NCI-H187 (cell line): Measurements from ENCODE around the gene GNL3.
"Not testable (repeated sequence)": the region's sequence is repeated elsewhere in the genome, so short reads cannot be mapped to it uniquely, and the experiment has no call there.

Experiments
- DNase-seq, 2 experiments: peaks; one replicate each; lab custom pipeline; 2025; lab: John Stamatoyannopoulos, UW

Gene GNL3, protein sequence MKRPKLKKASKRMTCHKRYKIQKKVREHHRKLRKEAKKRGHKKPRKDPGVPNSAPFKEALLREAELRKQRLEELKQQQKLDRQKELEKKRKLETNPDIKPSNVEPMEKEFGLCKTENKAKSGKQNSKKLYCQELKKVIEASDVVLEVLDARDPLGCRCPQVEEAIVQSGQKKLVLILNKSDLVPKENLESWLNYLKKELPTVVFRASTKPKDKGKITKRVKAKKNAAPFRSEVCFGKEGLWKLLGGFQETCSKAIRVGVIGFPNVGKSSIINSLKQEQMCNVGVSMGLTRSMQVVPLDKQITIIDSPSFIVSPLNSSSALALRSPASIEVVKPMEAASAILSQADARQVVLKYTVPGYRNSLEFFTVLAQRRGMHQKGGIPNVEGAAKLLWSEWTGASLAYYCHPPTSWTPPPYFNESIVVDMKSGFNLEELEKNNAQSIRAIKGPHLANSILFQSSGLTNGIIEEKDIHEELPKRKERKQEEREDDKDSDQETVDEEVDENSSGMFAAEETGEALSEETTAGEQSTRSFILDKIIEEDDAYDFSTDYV

DNA sequence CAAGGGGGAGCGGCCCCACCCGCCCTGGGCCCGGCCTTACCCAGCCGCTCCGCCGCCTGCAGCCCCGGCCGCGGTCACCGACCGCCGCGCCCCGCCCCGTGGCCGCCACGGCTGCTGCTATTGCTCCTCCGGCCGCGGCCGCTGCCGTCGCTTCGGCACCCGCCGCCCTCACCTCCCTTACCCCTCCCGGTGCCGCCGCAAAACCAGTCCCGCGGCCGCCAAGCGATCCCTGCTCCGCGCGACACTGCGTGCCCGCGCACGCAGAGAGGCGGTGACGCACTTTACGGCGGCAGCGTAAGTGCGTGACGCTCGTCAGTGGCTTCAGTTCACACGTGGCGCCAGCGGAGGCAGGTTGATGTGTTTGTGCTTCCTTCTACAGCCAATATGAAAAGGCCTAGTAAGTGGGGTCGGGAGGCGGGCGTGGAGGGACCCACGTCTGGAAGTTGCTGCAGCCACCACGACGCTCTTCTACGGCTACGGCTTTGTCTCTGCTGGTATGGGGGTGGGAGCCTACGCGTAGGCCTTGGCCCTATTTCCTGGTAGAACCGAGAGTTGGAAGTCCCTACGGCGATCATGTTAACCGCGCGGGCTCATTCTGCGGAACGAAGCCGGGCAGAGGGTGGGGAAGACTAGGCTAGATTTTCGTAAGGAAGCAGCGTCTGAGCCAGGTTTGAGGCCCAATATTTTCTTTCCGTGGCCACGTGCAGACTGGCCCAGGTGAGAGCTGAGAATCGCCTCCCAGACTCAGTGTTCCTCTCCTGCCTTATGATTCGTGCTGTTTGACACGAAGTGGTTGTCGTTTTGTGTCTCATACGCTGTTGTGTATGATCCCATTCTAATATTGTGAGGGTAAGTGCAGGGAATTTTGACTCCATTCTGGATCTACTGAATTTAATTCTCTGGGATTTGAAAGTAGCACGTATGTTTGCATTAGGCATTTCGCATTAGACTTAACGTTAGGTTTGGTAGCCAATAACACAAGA lies at the start of gene GNL3, which contains the start of gene PBRM1:
GNL3 (plus strand) TSS at position 324 of the 983 bp plus-strand sequence; CDS start at position 385, 61 bp downstream.
PBRM1 (minus strand) TSS at position 205 of the 983 bp plus-strand sequence.
- peak; percentile 48 to 56 for DNase-seq

DNA sequence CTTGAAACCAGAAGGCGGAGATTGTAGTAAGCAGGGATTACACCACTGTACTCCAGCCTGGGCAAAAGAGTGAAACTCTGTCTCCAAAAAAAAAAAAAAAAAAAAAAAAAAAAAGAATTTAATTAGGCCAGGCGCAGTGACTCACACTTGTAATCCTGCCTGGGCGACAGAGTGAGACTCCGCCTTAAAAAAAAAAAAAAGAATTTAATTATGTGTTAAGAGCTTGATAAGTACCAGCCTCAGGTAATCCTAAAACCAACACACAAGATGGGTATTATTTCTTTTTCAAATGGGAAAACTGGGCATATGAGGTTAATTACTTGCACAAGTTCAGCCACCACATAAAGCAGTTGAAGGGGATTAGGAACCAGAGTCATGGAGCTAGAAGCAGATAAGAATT lies 49.2 kb upstream of the GNL3 start:
- no peak for DNase-seq

DNA sequence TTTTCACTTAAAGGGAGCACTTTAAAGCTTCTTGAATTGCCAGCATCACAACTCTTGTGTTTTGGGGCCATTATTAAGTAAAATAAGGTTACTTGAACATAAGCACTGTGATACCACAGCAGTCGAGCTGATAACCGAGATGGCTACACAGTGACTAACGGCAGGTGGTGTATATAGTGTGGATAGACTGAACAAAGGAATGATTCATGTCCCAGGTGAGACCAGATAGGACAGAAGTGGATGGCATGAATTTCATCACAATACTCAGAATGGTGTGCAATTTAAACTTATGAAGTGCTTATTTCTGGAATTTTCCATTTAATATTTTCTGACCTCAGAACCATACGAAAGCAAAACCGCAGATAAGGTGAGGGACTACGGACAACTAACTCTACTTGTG lies 40.3 kb upstream of the GNL3 start:
- no peak for DNase-seq

DNA sequence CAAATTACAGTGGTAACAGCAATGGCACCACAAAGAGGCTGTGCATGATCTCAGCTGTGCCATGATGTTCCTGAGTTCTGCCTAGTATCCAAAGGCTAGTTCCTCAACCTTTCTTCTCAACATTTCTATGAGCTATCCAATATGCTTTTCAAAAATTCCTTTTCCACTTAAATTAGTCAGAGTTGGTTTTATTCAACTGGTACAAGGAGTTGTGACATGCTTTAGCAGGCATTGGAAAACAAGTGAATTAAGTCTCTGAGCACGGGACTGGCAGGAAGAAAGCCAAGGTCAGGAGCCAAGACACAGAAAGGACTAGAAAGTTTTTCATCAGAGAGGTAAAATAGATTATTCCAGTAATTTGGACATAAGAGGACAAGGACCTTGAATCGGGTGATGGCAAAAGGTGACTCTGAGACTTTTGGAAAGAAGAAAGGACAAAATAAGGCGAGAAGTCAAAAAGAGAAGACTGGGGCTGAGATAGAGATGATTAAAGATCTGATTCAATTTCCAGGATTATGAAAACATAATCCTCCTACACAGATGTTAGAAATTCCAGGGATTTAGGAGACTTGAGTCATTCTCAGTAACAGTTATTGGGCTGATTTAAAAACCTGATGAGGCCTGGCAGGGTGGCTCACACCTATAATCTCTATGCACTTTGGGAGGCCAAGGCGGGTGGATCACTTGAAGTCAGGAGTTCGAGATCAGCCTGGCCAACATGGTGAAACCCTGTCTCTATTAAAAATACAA lies 36.2 kb upstream of the GNL3 start:
- DNase-seq: no peak

DNA sequence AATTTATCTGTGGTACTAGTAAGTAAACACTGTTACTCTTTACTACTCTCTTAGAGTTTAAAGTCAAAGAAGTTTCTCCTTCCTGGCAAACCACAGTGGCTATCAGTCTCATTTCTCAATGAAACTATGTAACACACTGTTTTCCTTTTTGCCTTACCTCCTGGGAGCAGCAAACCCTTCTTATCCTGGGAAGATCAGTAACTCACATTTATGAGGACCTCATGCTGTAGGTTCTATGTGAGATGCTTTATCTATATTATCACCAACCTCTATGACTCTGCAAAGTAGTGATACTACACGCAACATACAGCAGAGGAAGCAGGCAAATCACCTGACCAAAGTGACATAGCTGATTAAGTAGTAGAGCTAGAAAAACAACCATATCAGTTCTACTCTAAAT lies 35.4 kb upstream of the GNL3 start:
- no peak for DNase-seq

DNA sequence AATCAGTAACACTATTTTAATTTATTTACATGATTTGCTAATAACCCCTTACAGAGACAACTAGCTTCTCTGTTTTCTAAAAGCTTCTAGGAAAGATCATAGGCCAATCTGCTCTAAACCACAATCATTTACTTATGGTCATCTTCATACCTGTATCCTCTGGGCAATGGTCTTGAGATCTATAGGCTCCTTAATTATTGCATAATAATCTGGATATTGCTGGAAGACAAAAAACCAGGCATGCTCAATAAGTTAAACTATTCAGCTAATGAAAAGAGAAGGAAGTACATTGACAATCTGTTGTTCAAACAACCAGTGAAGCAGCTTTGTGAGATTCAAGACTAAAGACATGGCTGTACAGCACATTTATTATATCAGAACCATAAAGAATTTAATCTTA lies 34.2 kb upstream of the GNL3 start:
- DNase-seq: no peak

DNA sequence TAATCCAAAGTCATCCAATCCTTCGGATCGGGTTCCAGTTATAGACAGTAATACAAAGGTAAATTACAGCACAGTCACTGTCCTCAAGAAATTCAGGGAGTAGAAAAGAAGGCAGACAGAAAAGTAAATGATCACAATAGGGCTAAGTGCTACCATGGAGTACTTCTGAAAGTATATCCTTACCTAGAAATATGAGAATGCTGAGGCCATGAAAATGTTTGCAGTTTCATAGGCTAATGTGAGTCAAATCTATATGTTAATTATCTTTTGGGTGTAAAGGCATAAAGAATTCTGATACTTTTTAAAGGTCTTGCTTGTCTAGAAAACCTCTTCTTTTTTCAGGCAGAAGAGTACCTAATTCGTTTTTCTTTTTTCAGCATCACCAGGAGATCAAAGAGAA lies 29.9 kb upstream of the GNL3 start:
- no peak for DNase-seq

DNA sequence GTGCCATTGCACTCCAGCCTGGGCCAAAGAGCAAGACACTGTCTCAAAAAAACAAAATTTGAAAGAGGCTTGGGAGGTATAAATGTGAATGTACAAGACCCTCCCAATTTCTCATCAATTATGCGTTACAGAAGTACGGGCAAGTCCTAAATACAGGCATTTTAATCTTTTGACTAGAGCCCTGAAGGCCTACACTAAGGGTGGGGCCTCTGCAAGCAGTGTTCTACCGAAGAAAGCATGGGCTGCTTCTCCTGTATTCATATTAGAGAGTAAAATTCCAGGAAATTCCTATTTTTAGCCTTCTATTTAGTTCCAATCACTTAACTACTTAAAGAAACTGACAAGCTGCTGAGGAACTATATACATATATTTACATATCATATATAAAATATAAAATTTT lies 25.8 kb upstream of the GNL3 start:
- DNase-seq: no peak

DNA sequence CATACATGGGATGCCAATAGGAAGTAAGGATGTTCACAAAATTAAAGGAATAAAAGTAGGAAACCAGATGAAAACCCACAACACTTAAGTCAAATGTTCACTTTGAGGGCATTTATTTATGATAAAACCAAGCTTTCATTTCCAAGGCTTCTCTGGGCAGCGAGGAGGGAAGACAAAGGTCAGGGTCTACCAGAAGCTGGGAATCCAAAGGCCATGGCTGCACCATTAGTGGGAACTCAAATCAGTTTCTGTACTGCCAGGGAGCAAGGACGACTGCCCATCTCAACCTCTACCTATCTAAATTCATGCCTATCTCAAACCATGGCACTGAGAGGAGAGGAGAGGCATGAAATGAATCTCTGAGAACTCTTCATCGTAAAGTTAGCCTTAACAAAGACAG lies 22.7 kb upstream of the GNL3 start:
- no peak for DNase-seq

DNA sequence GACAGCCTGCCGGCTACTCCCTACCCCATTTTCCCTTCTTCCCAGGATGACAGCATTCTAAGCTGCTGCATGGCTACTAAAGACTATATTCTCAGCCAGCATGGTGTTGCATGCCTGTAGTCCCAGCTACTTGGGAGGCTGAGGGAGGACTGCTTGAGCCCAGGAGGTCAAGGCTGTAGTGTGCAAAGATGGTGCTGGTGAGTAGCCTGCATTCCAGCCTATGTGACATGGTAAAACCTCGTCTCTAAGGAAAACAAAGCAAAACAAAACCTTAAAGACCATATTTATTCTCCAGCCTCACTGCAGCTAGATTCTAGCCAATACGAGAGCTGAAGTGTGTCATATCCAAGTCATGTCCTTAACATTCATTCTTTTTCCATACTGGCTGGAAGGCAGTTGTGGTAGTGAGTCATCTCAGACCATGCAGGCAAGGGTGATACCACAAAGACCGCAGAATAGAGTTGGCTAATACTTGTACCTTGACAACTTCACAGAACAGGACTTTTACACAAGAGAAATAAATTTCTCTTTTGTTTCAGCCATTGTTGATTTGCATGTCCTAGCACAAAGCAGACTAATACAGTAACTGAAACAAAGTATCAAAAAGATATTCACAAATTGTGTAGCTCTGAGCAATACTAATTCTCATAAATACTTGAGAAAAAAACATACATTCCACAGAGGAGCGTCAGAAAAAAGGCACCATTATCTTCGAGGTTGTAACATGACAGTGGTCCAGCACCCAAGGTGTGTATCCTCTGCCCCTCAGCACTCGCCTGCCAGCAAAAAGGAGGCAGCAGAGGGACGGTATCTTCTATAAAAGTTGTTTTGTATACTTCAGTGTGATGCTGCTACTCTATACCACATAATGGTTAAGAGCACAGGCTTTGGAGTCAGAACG lies 15.0 kb upstream of the GNL3 start:
- no peak for DNase-seq

DNA sequence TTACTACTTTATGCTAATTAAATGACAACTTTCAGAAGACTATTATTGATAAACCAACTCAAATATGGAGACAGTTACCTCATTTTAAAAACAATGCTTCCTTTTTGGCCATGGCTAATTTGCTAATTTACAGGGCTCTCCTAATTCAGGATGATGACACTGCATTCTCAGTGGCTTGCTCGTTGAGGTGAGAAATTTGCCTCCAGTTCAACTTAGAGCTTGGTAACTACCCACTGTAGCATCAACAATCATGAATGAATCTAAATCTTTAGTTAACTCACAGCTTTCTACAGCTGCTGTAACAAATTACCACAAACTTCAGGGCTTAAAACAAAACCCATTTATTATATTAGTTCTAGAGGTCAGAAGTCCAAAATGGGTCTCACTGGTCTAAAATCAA lies 14.2 kb upstream of the GNL3 start:
- no peak for DNase-seq

DNA sequence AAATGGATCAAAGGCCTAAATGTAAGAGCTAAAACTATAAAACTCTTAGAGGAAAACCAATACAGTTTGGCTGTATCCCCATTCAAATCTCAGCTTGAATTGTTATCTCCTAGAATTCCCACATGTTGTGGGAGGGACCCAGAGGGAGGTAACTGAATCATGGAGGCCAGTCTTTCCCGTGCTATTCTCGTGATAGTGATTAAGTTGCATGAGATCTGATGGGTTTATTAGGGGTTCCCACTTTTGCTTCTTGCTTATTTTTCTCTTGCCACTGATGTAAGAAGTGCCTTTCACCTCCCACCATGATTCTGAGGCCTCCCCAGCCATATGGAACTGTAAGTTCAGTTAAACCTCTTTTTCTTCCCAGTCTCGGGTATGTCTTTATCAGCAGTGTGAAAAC lies 9.6 kb upstream of the GNL3 start:
- DNase-seq: not testable (repeated sequence)

DNA sequence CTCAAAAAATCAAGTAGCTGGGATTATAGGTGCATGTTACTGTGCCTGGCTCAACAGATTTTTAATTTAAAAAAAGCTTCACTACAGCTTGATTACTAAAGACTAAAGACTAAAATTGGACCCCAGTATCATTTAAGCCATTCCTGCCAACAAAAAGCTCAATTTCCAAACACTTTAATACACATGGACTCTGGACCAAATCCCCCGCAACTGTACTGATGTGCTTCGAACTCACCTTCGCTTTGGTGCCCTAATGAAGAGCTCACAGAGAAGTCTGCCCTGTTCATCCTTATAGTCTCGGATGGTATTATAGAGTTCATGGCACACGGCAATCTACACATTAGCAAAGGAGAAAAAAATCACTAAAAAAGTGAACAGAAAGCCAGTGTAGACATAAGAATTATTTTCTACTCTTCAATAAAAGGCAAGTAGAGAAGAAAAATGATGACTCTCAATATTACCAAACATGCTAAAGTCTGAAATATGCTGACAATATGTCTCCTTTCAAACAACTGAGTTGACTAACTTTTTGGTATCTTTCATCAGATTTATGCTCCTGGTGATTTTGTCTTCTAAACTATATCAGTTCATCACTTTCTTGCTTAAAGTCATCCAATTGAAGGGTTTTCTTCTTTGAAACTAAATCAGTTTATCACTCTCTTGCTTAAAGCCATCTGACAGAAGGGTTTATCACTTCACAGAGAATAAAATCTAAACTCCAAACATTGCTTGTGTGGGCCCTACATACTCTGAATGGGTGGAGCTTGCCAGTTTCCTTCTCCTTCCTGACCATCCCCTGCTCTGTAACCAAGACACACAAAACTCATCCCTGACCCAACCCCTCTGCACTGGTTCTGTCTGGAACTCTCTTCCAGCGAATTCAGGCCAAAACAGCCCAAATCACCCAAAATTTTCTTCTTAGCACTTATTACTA lies 7.3 kb upstream of the GNL3 start:
- DNase-seq: no peak

DNA sequence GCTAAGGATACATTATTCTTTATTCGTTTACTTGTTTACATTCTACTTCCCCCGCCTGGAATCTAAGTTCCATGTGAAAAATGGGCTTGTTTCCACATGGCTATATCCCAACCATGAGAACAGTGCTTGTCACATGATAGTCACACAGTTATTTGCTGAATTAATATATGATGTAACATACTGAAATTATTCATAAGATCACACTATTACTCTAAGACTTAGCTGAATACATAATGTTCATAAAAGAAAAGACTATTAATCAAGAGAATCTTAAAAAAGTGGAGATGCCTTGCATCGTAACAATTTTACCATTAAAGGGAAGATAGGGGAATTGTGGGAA lies 6.7 kb upstream of the GNL3 start:
- no peak for DNase-seq

DNA sequence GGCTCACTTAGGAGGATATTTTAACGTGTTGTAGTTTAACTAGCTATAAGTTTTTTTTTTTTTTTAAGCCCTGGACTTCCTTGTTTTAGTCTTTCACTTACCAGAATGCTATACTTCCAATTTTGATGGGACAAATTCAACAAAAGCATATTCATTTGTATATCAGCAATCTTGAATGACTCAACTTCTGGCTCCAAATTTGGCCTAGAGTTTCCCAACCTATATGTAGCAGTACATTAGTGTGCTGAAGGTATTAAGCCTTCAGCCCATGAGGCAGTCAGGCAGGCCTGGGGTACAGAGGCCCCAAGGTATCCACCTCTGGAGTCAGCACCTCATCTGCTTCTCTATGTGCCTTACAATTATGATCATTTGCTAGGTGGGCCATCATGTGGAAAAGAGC lies 6.0 kb upstream of the GNL3 start:
- DNase-seq: no peak

DNA sequence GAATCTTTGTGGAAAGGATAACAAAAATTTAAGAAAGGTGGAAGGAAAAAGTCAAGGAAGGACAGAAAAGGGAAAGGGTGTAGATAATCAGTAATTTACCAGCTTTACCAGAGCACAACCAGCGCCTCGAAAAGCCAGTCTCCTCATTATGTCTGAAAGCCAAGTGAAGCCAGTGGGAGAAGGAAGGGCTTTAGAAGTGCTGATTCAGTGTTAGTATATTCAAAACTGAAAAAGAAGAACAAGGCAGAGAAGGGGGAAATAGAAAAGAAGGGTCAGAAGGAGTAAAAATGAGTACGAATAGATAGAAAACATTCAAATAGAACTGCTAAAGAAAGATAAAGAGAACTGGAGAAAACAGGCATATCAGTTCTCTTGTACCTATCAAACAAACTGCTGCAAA lies 4.2 kb upstream of the GNL3 start:
- no peak for DNase-seq

DNA sequence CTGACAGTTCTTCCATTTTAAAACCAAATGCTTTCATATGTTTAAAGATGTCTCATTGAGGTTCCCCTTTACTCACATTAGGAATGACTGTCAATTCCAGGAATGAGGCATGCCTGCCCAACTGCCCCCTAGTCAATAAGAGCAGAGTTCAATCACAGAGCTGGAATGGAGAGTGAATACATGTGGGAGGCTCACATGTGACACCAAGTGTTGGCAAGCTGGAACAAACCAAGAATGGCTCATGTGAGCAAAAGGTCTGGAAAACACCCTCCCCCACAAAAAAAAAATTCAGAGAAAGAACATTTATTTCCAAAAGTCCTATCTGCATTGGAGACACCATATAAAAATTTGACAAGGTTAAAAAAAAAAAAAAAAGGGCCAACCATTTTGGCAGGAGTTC lies 3.8 kb upstream of the GNL3 start:
- DNase-seq: no peak

DNA sequence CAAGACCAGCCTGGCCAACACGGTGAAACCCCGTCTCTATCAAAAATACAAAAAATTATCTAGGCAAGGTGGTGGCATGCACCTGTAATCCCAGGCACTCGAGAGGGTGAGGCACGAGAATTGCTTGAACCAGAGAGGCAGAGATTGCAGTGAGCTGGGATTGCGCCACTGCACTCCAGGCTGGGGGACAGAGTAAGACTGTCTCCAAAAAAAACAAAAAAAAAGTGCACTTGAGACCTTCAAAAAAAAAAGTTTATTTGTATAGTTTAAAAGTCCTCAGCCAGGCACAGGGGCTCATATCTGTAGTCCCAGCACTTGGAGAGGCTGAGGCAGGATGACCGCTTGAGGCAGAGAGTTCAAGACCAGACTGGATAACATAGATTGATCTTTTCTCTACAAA lies 2.2 kb upstream of the GNL3 start:
- DNase-seq: no peak

DNA sequence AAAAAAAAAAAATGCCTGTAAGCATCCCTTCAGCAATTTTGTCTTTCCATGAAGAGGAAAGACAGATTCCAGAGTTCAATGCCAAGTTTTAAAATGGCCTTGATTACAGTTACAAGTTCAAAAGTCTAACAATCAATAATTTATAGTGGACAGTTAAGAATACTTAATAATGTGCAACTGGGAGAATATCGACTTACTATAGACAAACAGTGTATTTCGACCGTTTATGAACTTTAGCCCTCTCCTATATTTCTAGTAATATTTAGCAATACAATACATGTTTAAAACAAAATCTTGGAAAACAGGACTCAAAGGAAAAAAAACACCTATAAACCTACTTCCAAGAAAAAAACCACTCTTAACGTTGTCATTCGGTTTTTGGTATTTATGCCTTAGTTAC lies 1.6 kb upstream of the GNL3 start:
- no peak for DNase-seq

DNA sequence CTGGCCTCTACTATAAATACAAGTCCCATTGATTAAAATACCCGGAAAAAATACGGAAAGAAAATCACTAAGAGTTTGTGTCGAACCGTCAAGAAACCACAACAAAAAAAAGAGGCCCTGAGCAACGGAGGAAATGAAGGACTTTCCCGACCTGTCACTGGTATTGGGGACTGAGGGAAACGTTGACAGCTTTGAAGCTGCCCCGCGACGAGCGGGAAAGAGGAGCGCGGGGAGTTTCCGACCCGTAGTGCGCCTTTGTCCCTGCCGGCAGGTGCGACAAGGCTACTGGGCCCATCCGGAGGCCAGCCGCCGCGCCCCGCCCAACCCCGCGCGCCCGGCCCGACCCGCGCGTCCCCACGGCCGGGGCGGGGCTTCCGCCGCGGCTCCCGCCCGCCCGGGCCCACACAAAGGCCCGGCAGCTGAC lies 535 bp upstream of the GNL3 start:
- DNase-seq: peak; percentile 48 to 72
